NT2/D1 (cell line): ENCODE data around the gene ADGRG2.

ENCODE experiments used
- SUZ12 ChIP-seq: IDR thresholded peaks from 2 replicates; pipeline ENCODE4 v1.6.1; 2011; ENCODE audit not compliant: insufficient read length, insufficient read depth; ENCODE audit errors: extremely low read depth
- YY1 ChIP-seq: IDR thresholded peaks from 2 replicates; pipeline ENCODE4 v1.6.1; 2011; ENCODE audit not compliant: insufficient read length, insufficient read depth
- ZNF274 ChIP-seq: IDR thresholded peaks from 2 replicates; pipeline ENCODE4 v1.6.1; 2011; ENCODE audit warnings: mild to moderate bottlenecking, low read depth, low read length

DNA sequence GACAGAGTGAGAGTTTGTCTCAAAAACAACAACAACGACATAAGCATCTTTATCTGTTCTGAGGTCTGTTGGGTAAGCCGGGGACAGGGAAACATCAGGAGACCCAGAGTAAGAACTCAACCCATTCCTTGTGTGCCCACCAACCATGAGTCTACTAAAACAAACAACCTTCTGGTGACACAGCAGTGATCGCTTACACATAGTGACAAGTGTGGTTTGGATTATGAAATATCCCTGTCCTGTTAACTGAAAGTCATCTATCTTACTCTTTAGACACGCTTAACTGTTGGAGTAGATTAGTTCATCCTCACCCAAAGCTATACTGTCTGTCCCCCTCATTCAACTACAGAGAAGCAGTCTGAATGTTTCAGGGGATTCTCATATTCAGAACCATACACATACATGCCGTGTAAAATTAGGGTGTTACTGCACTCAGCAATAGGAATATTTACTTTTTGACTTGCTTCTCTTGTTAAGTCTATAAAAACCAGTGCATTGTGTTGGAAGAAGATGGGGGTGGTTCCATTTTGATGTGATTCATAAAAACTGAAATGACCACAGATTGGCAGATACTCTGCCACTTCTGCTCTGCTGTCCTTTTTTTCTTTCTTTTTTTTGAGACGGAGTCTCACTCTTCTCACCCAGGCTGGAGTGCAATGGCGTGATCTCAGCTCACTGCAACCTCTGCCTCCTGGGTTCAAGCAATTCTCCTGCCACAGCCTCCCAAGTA is 165.8 kb downstream of the ADGRG2 start:
- TF ChIP-seq ZNF274 (no peak), YY1 (no peak), SUZ12 (no peak)
